Measurements from ENCODE around the gene SLC39A3.

The SLC39A3 gene

DNA sequence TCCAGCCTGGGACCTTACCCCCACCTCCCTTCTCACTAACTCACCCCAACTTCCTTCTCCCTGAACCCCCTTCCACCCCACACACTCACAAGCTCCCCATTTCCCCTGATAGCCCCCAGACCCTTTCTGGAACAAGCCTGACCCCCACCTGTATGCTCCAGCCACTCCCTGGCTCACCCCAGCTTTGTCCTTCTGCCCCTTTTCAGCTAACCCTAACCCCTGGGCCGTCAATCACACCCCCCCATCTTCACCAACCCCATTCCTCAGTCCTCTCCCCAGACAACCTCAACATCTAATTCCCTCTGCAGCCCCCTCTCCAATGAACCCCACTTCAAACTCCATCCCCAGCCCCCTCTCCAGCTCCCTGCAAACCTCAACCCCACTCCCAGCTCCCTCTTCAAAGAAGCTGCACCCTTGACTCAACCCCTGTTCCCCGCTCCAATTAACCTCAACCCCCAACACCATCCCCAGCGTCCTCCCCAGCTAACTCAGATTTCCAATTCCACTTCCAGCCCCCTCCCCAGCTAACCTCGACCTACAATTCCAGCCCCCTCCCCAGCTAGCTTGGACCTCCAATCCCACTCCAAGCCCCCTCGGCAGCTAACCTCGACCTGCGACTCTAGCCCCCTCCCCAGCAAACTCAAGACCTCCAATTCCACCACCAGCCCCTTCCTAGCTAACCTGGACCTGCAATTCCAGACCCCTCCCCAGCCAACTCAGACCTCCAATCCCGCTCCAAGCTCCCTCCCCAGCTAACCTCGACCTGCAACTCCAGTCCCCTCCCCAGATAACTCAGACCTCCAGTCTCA, 38.3 kb downstream of the SLC39A3 start:
- no peak for DNase-seq

DNA sequence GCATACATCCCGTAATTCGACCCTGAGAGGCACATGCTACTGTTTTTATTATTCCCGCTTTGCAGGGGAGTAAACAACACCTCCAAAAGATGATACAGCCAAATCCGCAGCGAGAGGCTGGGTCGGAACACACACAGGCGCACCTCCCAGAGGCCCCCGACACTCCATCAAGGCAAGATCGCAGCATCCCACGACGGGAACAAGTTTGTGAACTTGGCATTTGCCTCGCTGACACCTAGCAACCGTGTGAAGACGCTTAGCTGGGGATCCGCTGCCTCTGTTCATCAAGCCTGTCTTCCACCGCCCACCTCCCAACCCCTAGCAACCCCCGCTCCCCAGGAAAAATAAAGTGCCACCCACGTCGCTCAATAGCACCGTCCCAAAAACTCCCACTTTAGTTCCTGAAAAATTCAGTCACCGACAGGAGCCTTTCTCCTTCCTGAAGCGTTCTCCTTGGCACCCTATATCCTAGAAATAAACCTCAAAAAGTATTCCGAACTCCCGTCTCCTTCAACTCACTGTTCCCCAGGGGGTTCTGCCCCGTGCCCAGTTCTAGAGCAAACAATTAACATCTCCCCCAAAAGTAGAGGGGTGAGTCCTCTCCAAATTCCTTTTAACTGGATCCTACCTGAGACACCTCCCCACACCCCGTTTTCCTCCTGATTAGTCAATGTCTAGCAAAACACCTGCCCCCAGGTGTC, 39.0 kb downstream of the SLC39A3 start:
- no peak for DNase-seq

DNA sequence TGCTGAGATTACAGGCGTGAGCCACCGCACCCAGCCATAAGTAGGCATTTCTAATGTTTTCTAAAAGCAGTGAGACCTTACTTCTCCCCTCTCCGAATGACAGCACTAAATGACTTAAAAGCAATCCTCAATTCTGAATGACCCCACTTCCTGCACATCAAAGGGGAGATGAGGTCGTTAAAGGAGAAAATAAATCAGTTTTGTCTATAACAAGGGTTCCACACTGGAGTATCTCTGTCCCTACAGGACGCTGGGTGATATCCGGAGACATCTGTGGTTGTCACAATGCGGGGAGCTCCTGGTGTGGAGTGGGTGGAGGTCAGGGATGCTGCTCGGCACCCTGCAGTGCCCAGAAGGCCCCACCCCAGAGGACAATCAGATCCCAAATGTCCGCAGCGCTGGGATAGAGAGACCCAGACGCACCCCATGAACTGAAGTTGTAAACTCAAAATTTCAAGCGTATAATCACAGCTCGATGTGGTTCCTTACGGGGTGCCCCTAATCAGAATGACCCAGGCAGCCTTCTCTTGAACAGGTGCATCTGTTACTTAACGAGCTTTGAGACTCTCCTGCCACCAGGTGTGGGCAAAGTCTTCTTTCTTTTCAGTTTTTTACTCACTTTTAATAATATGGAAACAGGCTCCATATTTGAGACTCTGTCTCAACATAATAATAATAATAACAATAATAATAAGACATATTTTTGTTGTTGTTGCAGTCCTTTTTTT, 40.2 kb downstream of the SLC39A3 start:
- no peak for DNase-seq

DNA sequence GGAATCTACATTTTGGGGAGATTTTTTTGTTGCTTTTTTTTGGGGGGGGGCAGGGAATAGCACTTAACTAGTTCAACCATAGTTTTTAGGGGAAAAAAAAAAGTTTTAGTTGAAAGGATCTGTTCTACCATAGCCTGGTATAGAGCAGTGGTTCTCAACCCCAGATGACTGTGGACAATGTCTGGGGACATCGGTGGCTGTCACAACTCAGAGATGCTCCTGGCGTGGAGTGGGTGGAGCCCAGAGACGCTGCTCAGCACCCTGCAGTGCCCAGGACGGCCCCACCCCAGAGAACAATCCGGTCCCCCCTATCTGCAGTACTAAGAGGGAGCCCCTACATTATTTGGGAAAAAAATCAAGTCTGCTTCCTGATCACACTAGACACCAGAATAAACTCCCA, 45.6 kb downstream of the SLC39A3 start:
- DNase-seq = no peak

DNA sequence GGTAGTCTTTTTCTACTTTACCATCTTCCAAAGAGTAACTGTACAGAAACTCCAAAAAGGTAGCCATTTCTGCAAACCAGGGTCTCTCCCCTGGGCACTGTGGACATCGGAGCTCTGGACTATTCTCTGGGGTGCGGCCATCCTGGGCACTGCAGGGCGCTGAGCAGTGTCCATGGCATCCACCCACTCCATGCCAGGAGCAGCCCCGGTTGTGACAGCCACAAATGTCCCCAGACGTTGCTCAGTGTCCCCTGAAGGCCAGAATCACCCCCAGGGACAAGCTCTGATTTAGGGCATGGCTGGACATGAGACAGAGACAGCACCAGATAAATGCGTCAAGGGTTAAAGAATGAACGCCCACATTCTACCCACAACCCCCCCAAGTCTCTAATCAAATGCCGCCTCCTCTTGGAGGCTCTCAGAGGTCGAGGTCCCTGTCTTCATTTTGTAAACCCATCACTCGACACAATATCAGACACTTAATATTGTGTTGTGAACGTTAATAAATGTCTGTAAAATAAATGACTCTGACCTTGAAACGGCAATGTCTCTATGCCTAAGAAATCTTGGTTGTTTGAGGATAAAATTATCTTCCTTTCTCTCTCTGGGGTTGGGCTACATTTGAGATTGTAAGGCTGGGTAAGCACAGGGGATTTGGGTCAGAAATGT, 46.2 kb downstream of the SLC39A3 start:
- DNase-seq = no peak

DNA sequence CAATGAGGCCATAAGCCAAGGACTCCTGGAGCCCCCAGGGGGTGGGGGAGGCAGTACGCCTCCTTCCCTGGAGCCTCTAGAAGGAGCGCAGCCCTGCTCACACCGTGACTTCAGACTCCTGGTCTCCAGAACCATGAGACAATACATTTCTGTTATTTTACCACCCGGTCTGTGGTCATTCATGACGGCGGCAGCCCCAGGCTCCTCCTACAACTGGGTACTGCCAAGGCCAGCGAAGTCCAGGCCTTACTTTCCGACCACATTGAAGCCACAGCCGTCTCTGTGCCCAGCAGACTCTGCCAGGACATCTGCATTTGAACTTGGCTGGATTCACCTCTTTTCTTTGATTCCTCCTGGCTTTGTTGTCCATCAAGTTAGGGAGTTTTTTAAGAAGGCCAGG, 47.9 kb downstream of the SLC39A3 start:
- DNase-seq = no peak

DNA sequence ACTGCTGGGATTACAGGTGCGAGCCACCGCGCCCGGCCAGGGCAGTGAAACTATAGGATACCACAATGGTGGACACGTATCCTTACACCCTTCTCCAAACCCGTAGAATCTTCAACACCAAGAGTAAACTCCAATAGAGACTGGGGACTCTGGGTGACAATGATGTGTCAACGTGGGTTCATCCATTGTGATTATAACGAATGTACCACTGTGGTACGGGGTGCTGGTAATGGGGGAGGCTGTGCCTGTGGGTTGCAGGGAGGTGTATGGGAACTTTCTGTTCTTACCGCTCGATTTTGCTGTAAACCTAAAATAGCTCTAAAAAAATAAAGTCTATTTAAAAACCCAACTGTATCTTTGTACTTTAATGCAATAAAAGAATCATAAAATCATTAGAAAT, 49.0 kb downstream of the SLC39A3 start:
- no peak for DNase-seq

DNA sequence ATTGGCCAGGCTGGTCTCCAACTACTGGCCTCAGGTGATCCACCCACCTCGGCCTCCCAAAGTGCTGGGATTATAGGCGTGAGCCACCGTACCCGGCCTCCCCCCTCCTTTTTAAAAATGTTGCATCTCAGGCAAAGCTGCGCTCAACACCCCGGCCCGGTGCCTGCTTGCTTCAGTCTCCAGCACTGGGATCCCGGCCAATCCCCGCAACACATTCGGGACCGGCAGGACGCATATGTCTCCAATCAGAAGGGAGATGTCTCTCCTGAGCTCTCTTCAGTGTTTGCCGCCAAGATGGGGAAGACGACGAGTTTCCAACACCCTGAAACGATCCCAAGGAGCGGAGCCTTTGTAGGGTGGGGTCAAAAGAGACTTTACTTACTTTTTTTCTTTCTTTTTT, 53.5 kb downstream of the SLC39A3 start:
- no peak for DNase-seq

DNA sequence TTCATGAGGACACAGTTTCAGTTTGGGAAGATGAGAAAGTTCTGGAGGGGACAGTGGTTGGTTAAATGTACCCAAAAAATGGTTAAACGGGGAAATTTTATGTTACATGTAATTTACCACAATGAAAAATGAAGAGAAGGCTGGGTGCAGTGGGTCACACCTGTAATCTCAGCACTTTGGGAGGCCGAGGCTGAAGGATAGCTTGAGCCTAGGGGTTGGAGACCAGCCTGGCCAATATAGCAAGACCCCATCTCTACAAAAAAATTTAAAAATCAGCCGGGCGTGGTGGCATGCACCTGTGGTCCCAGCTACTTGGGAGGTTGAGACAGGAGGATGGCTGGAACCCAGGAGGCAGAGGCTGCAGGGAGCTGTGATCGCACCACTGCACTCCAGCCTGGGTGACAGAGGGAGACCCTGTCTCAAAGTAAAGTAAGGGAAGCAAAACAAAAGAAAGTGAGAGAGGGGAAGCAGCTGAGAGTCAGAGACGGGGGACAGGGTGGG, 54.6 kb downstream of the SLC39A3 start:
- DNase-seq = no peak

DNA sequence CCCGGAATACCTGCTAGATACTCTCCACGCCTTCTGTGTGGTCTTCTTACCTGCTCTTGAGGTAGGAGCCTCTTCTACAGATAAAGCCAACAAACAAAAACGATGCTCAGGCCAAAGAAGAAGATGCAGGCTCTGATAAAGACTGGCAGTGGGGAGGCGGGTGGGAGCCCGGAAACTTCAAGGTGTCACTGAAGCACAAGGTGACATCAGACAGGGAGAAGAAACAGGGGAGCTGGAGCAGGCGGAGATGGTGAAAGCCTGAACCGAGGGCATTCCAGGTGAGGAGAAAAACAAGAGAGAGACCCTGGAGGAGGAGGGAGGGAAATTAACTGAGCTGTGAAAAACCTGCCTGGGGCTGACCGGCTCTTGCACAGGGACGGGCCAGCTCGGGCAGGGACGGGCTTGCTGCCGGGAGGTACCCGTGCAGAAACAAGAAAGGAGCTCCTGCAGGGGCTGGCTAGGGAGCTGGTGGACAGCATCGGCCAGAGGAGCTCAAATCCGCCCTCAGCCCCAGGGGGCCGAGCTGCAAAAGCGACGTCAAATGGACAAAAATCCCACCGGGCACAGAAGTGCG, 56.3 kb downstream of the SLC39A3 start:
- DNase-seq = no peak

Data from stimulated activated CD4-positive, alpha-beta T cell treated with anti-CD3 and anti-CD28 coated beads, Interleukin-12 subunit alpha, Interleukin-12 subunit beta, amount 100 ng/mL, for 4 hours (primary cell).